HepG2 (cell line): ENCODE measurements around the gene VAX1. TPM values are rescaled to one million over a fixed set of nuclear protein-coding genes. Genes with fewer than 3 reads are reported as not detected.

Experiments
- BHLHE40 ChIP-seq: IDR thresholded peaks from 2 replicates; pipeline ENCODE4 v1.6.1; 2011; ENCODE audit warnings: low read length, improper control_type of control experiment
- ERF ChIP-seq: IDR thresholded peaks from 2 replicates; pipeline ENCODE4 v1.6.1; 2018; ENCODE audit warnings: missing biosample characterization, missing genetic modification reagents
- GABPA ChIP-seq, 2 experiments: IDR thresholded peaks; 2 replicates each; pipeline ENCODE4 v1.6.1; 2011 to 2016; ENCODE audit warnings: low read depth in 2 of 2, low read length in 1 of 2, missing biosample characterization in 1 of 2, missing genetic modification characterization in 1 of 2
- SALL2 ChIP-seq: sonication (generic); formaldehyde crosslinking; IDR thresholded peaks from 2 replicates; pipeline ENCODE4 v1.8.1; 2023; ENCODE audit warnings: mild to moderate bottlenecking, missing genetic modification reagents, inconsistent platforms
- SIX4 ChIP-seq: sonication (generic); formaldehyde crosslinking; IDR thresholded peaks from 2 replicates; pipeline ENCODE4 v1.4.0; 2020; ENCODE audit warnings: missing genetic modification reagents
- TARDBP ChIP-seq: sonication (generic); formaldehyde crosslinking; IDR thresholded peaks from 2 replicates; pipeline ENCODE4 v1.8.0; 2022; ENCODE audit warnings: mild to moderate bottlenecking, missing genetic modification reagents
- XRCC5 ChIP-seq: fragments of 200-400 bp; formaldehyde crosslinking; optimal IDR thresholded peaks from 2 replicates; pipeline ENCODE3; 2017; ENCODE audit warnings: mild to moderate bottlenecking, low read length
- ZNF143 ChIP-seq: sonication (generic); formaldehyde crosslinking; IDR thresholded peaks from 2 replicates; pipeline ENCODE4 v1.4.0; 2020; ENCODE audit warnings: missing genetic modification reagents
- ZNF160 ChIP-seq: sonication (generic); formaldehyde crosslinking; IDR thresholded peaks from 2 replicates; pipeline ENCODE4 v1.8.0; 2022; ENCODE audit warnings: mild to moderate bottlenecking, inconsistent platforms, missing genetic modification reagents
- ZNF30 ChIP-seq: sonication (generic); formaldehyde crosslinking; IDR thresholded peaks from 2 replicates; pipeline ENCODE4 v1.5.0; 2020; ENCODE audit warnings: mild to moderate bottlenecking, missing genetic modification reagents
- polyA plus RNA-seq, 8 experiments: library from polyadenylated mRNA; depleted of rRNA in 3 of 8; stranded (reverse) in 7 of 8; unstranded in 1 of 8; fragments of >200 nt; fragmentation: Illumina TruSeq in 4 of 8; extraction: Trizol in 4 of 8; gene quantifications; 2 replicates each; pipeline versions ENCODE4 v1.2.1 to v1.2.3, GENCODE V29; 2011 to 2016; ENCODE audit warnings: low read depth in 4 of 8, missing spikeins in 1 of 8, mixed read lengths in 1 of 8; ENCODE audit not compliant: insufficient read depth in 1 of 8
- total RNA-seq, 5 experiments: library from RNA; depleted of rRNA; stranded (reverse); fragments of >200 nt; fragmentation: Illumina TruSeq; extraction: Trizol; gene quantifications; 2 replicates each; pipeline ENCODE4 v1.2.3, GENCODE V29; 2016; ENCODE audit warnings: low read depth in 1 of 5
- TF ChIP-seq, protein P1 (sequence below): sonication (generic); formaldehyde crosslinking; conservative IDR thresholded peaks from 2 replicates; pipeline ENCODE4 v1.4.0; 2020; ENCODE audit warnings: mild to moderate bottlenecking, missing genetic modification reagents, moderate library complexity
- TF ChIP-seq, protein P2 (sequence below): sonication (generic); formaldehyde crosslinking; IDR thresholded peaks from 2 replicates; pipeline ENCODE4 v1.9.0; 2022; ENCODE audit warnings: missing genetic modification reagents, mild to moderate bottlenecking, borderline replicate concordance
- TF ChIP-seq, protein P3 (sequence below), 2 experiments: sonication (generic) in 1 of 2; formaldehyde crosslinking in 1 of 2; IDR thresholded peaks; 2 replicates each; pipeline versions ENCODE4 v1.4.0 to v1.6.1; 2018 to 2020; ENCODE audit warnings: missing genetic modification reagents in 2 of 2, borderline replicate concordance in 1 of 2, low read depth in 1 of 2, mild to moderate bottlenecking in 1 of 2, missing biosample characterization in 1 of 2
- TF ChIP-seq, protein P4 (sequence below): sonication (generic); formaldehyde crosslinking; IDR thresholded peaks from 2 replicates; pipeline ENCODE4 v1.5.0; 2020; ENCODE audit warnings: mild to moderate bottlenecking, missing genetic modification reagents, moderate library complexity
- TF ChIP-seq, protein P5 (sequence below): sonication (generic); formaldehyde crosslinking; IDR thresholded peaks from 2 replicates; pipeline ENCODE4 v1.5.0; 2020; ENCODE audit warnings: missing genetic modification reagents
- TF ChIP-seq, protein P6 (sequence below): sonication (generic); formaldehyde crosslinking; IDR thresholded peaks from 2 replicates; pipeline ENCODE4 v1.4.0; 2020; ENCODE audit warnings: missing genetic modification reagents, mild to moderate bottlenecking, borderline replicate concordance

The VAX1 gene
- total and polyA plus RNA-seq, 2 of the 13 experiments (the other 11 are each of a cell fraction or from before 2014, with no cell fraction given) = not detected

DNA sequence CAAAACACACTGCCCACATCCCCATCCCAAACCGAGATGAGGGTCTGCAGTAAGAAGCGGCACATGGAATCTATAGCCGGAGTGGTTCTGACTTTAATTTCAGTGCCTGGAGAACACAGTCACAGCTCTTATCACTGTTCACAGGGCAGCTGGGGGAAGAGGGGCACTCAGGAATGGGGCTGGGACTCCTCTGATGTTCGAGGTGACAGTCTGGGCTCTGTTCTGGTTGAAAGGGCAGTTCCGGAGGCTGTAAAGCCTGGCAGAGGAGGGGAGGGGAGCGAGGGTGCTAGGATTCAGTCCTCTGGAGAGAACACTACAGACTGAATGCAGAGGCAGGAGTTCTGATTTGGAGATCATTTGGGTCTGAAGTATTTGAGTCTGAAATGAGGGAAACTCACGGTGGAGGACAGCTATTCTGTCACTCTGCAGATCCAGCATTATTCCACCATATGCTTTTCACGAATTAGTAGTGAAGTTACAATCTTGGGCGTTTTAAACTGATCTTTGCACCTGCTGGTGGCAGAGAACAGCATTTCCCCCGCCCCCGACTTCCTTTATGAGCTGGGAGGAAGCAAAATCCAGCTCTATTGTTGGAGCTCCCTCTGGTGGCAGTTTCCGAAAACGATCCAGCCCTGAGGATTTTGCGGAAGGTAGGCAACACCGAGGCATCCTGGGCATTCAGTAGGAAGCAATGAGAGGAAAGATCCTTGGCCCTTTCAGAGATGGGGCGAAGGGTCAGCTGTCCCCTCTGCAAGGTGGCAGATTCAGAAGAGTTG is 36.6 kb upstream of the VAX1 start (continued):
- TF ChIP-seq, protein P1, sequence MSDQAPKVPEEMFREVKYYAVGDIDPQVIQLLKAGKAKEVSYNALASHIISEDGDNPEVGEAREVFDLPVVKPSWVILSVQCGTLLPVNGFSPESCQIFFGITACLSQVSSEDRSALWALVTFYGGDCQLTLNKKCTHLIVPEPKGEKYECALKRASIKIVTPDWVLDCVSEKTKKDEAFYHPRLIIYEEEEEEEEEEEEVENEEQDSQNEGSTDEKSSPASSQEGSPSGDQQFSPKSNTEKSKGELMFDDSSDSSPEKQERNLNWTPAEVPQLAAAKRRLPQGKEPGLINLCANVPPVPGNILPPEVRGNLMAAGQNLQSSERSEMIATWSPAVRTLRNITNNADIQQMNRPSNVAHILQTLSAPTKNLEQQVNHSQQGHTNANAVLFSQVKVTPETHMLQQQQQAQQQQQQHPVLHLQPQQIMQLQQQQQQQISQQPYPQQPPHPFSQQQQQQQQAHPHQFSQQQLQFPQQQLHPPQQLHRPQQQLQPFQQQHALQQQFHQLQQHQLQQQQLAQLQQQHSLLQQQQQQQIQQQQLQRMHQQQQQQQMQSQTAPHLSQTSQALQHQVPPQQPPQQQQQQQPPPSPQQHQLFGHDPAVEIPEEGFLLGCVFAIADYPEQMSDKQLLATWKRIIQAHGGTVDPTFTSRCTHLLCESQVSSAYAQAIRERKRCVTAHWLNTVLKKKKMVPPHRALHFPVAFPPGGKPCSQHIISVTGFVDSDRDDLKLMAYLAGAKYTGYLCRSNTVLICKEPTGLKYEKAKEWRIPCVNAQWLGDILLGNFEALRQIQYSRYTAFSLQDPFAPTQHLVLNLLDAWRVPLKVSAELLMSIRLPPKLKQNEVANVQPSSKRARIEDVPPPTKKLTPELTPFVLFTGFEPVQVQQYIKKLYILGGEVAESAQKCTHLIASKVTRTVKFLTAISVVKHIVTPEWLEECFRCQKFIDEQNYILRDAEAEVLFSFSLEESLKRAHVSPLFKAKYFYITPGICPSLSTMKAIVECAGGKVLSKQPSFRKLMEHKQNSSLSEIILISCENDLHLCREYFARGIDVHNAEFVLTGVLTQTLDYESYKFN (CRISPR knock-in tag) = 0 out of 2 replicates have a peak, but pooled peaks have one; percentile 34
- TF ChIP-seq ZNF143 (CRISPR knock-in tag) (peak; percentile 57; the same call in 1 of the 2 replicates), SALL2 (CRISPR knock-in tag) (0 out of 2 replicates have a peak, but pooled peaks have one; percentile 31), XRCC5 (peak; percentile 69), ZNF160 (CRISPR knock-in tag) (no peak), ZNF30 (CRISPR knock-in tag) (no peak), TARDBP (0 out of 2 replicates have a peak, but pooled peaks have one; percentile 27), ERF (CRISPR knock-in tag) (no peak), SIX4 (CRISPR knock-in tag) (no peak), GABPA (IDR thresholded peaks at IDR 0.05; ENCODE audit: low read depth, low read length) (no peak), GABPA (CRISPR knock-in tag; IDR thresholded peaks at IDR 0.05; ENCODE audit: low read depth) (peak; percentile 49; the same call in 1 of the 2 replicates), BHLHE40 (no peak)
- TF ChIP-seq, protein P2, sequence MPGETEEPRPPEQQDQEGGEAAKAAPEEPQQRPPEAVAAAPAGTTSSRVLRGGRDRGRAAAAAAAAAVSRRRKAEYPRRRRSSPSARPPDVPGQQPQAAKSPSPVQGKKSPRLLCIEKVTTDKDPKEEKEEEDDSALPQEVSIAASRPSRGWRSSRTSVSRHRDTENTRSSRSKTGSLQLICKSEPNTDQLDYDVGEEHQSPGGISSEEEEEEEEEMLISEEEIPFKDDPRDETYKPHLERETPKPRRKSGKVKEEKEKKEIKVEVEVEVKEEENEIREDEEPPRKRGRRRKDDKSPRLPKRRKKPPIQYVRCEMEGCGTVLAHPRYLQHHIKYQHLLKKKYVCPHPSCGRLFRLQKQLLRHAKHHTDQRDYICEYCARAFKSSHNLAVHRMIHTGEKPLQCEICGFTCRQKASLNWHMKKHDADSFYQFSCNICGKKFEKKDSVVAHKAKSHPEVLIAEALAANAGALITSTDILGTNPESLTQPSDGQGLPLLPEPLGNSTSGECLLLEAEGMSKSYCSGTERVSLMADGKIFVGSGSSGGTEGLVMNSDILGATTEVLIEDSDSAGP = 0 out of 2 replicates have a peak, but pooled peaks have one; percentile 45
- TF ChIP-seq, protein P3, sequence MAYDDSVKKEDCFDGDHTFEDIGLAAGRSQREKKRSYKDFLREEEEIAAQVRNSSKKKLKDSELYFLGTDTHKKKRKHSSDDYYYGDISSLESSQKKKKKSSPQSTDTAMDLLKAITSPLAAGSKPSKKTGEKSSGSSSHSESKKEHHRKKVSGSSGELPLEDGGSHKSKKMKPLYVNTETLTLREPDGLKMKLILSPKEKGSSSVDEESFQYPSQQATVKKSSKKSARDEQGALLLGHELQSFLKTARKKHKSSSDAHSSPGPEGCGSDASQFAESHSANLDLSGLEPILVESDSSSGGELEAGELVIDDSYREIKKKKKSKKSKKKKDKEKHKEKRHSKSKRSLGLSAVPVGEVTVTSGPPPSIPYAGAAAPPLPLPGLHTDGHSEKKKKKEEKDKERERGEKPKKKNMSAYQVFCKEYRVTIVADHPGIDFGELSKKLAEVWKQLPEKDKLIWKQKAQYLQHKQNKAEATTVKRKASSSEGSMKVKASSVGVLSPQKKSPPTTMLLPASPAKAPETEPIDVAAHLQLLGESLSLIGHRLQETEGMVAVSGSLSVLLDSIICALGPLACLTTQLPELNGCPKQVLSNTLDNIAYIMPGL (CRISPR knock-in tag; IDR thresholded peaks at IDR 0.05; ENCODE audit: borderline replicate concordance in 1 of 2, low read depth in 1 of 2) = peak; percentile 33 to 53; a peak in 2 of 4 replicates
- TF ChIP-seq, protein P4, sequence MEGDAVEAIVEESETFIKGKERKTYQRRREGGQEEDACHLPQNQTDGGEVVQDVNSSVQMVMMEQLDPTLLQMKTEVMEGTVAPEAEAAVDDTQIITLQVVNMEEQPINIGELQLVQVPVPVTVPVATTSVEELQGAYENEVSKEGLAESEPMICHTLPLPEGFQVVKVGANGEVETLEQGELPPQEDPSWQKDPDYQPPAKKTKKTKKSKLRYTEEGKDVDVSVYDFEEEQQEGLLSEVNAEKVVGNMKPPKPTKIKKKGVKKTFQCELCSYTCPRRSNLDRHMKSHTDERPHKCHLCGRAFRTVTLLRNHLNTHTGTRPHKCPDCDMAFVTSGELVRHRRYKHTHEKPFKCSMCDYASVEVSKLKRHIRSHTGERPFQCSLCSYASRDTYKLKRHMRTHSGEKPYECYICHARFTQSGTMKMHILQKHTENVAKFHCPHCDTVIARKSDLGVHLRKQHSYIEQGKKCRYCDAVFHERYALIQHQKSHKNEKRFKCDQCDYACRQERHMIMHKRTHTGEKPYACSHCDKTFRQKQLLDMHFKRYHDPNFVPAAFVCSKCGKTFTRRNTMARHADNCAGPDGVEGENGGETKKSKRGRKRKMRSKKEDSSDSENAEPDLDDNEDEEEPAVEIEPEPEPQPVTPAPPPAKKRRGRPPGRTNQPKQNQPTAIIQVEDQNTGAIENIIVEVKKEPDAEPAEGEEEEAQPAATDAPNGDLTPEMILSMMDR (CRISPR knock-in tag) = peak; percentile 91
- TF ChIP-seq, protein P5, sequence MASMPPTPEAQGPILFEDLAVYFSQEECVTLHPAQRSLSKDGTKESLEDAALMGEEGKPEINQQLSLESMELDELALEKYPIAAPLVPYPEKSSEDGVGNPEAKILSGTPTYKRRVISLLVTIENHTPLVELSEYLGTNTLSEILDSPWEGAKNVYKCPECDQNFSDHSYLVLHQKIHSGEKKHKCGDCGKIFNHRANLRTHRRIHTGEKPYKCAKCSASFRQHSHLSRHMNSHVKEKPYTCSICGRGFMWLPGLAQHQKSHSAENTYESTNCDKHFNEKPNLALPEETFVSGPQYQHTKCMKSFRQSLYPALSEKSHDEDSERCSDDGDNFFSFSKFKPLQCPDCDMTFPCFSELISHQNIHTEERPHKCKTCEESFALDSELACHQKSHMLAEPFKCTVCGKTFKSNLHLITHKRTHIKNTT (CRISPR knock-in tag) = no peak
- TF ChIP-seq, protein P6, sequence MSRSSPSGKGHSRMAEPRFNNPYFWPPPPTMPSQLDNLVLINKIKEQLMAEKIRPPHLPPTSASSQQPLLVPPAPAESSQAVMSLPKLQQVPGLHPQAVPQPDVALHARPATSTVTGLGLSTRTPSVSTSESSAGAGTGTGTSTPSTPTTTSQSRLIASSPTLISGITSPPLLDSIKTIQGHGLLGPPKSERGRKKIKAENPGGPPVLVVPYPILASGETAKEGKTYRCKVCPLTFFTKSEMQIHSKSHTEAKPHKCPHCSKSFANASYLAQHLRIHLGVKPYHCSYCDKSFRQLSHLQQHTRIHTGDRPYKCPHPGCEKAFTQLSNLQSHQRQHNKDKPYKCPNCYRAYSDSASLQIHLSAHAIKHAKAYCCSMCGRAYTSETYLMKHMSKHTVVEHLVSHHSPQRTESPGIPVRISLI (CRISPR knock-in tag) = no peak
